Measurements from ENCODE around the gene CFAP100.

GRCh38 chr3:126371096-126371705, 23.5 kb upstream of the CFAP100 start:
- TF ChIP-seq, protein P1, sequence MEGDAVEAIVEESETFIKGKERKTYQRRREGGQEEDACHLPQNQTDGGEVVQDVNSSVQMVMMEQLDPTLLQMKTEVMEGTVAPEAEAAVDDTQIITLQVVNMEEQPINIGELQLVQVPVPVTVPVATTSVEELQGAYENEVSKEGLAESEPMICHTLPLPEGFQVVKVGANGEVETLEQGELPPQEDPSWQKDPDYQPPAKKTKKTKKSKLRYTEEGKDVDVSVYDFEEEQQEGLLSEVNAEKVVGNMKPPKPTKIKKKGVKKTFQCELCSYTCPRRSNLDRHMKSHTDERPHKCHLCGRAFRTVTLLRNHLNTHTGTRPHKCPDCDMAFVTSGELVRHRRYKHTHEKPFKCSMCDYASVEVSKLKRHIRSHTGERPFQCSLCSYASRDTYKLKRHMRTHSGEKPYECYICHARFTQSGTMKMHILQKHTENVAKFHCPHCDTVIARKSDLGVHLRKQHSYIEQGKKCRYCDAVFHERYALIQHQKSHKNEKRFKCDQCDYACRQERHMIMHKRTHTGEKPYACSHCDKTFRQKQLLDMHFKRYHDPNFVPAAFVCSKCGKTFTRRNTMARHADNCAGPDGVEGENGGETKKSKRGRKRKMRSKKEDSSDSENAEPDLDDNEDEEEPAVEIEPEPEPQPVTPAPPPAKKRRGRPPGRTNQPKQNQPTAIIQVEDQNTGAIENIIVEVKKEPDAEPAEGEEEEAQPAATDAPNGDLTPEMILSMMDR (conservative IDR thresholded peaks at IDR 0.05): no peak
- TF ChIP-seq ZFX (IDR thresholded peaks at IDR 0.05): no peak

Data from C4-2B (cell line).